ENCODE measurements around the gene MGAT5.

The MGAT5 gene

GRCh38 chr2:134229540-134229939 is 24.3 kb upstream of the MGAT5 start:
- peaks cover 17% of the 10 kb centered on the region for H3K4me1 ChIP-seq (ENCODE audit: insufficient read depth, poor library complexity, severe bottlenecking)
- H3K4me3 ChIP-seq (ENCODE audit: severe bottlenecking): no peak overlapping the region
- DNase-seq (ENCODE audit: low spot score) (no peak), ATAC-seq (ENCODE audit: low read depth) (no peak)
- TF ChIP-seq, protein P1, sequence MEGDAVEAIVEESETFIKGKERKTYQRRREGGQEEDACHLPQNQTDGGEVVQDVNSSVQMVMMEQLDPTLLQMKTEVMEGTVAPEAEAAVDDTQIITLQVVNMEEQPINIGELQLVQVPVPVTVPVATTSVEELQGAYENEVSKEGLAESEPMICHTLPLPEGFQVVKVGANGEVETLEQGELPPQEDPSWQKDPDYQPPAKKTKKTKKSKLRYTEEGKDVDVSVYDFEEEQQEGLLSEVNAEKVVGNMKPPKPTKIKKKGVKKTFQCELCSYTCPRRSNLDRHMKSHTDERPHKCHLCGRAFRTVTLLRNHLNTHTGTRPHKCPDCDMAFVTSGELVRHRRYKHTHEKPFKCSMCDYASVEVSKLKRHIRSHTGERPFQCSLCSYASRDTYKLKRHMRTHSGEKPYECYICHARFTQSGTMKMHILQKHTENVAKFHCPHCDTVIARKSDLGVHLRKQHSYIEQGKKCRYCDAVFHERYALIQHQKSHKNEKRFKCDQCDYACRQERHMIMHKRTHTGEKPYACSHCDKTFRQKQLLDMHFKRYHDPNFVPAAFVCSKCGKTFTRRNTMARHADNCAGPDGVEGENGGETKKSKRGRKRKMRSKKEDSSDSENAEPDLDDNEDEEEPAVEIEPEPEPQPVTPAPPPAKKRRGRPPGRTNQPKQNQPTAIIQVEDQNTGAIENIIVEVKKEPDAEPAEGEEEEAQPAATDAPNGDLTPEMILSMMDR (IDR thresholded peaks at IDR 0.05; ENCODE audit: poor library complexity, severe bottlenecking): no peak
- no peak overlapping the region for H3K27ac ChIP-seq (ENCODE audit: poor library complexity, severe bottlenecking)
- no peaks in the 10 kb centered on the region for H3K36me3 ChIP-seq (ENCODE audit: low read depth)
- H3K9me3 ChIP-seq (ENCODE audit: severe bottlenecking): no peaks in the 10 kb centered on the region
- no peaks in the 10 kb centered on the region for H3K27me3 ChIP-seq (ENCODE audit: insufficient read depth, poor library complexity, severe bottlenecking)

- TF ChIP-seq, protein P1 (IDR thresholded peaks at IDR 0.05; ENCODE audit: poor library complexity, severe bottlenecking): no peak
- Histone ChIP-seq H3K4me3 (ENCODE audit: severe bottlenecking) (no peak overlapping the region), H3K4me1 (ENCODE audit: insufficient read depth, poor library complexity, severe bottlenecking) (peaks cover 17% of the 10 kb centered on the region), H3K36me3 (ENCODE audit: low read depth) (no peaks in the 10 kb centered on the region), H3K9me3 (ENCODE audit: severe bottlenecking) (no peaks in the 10 kb centered on the region), H3K27me3 (ENCODE audit: insufficient read depth, poor library complexity, severe bottlenecking) (no peaks in the 10 kb centered on the region), H3K27ac (ENCODE audit: poor library complexity, severe bottlenecking) (no peak overlapping the region)
- DNase-seq (ENCODE audit: low spot score) (no peak), ATAC-seq (ENCODE audit: low read depth) (no peak)
Observed at GRCh38 chr2:134230885-134231284, 23.0 kb upstream of the MGAT5 start.

DNA sequence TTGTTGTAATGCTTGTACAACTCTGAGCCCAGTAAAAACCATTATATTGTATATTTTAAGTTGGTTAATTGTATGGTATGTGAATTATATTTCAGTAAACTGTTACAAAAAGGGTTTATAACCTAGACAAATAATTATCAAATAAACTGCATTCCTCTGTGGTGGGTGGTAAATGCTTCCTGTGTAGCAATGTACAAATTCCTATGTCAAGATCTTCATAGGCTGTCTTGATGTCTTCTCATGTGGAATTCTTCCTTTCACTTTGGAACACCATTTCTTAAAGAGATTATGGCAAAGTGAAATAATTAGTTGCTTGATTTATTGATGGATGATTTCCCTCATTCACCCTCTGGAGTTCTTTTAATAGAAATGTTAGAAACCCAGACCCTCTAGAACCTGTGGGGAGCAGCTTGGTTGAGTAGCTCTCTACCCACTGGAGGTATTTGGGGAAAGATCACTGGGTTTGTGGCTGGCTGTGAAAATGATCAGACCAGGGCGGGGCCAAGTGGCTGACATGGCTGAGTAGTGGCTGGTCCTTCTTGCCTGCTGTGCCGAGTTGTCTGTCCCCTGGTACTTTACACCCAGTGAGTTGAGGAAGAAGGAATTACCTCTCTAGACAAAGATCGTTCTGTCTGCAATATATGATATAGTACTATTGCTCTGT is 22.4 kb upstream of the MGAT5 start:
- TF ChIP-seq, protein P1 (IDR thresholded peaks at IDR 0.05; ENCODE audit: poor library complexity, severe bottlenecking): no peak
- Histone ChIP-seq H3K4me1 (ENCODE audit: insufficient read depth, poor library complexity, severe bottlenecking) (peaks cover 17% of the 10 kb centered on the region), H3K4me3 (ENCODE audit: severe bottlenecking) (no peak overlapping the region)

GRCh38 chr2:134231965-134232340 is 21.9 kb upstream of the MGAT5 start:
- no peak overlapping the region for H3K4me3 ChIP-seq (ENCODE audit: severe bottlenecking)
- no peaks in the 10 kb centered on the region for H3K27me3 ChIP-seq (ENCODE audit: insufficient read depth, poor library complexity, severe bottlenecking)
- peak overlapping the region; percentile 60 for H3K27ac ChIP-seq (ENCODE audit: poor library complexity, severe bottlenecking)
- DNase-seq (ENCODE audit: low spot score) (no peak), ATAC-seq (ENCODE audit: low read depth) (peak; percentile 53)
- TF ChIP-seq, protein P1 (IDR thresholded peaks at IDR 0.05; ENCODE audit: poor library complexity, severe bottlenecking): no peak
- peaks cover 17% of the 10 kb centered on the region for H3K4me1 ChIP-seq (ENCODE audit: insufficient read depth, poor library complexity, severe bottlenecking)
- no peaks in the 10 kb centered on the region for H3K36me3 ChIP-seq (ENCODE audit: low read depth)
- H3K9me3 ChIP-seq (ENCODE audit: severe bottlenecking): no peaks in the 10 kb centered on the region

More for the DNA sequence above, 22.4 kb upstream of the MGAT5 start:
- DNase-seq (ENCODE audit: low spot score) (no peak), ATAC-seq (ENCODE audit: low read depth) (no peak)
- H3K27ac ChIP-seq (ENCODE audit: poor library complexity, severe bottlenecking): peak overlapping the region; percentile 60
- no peaks in the 10 kb centered on the region for H3K27me3 ChIP-seq (ENCODE audit: insufficient read depth, poor library complexity, severe bottlenecking)
- no peaks in the 10 kb centered on the region for H3K9me3 ChIP-seq (ENCODE audit: severe bottlenecking)
- H3K36me3 ChIP-seq (ENCODE audit: low read depth): no peaks in the 10 kb centered on the region

DNA sequence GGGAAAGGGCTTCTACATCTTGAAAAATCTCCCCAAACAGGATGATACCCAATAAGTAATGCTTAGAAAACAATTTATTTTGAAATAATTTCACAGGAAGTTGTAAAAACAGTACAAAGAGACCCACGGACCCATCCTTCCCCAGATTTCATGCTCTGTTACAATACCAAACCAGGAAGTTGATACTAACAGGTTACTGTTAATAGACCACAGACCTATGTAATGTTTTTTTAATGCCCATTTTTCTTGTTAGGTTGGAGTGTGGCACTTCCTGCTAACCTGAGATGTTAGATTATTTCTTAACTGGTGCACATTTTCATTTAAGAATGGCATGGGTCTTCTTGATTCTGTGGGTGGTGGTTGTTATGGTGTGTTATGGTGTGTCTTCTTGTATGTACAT is 21.4 kb upstream of the MGAT5 start:
- peaks cover 17% of the 10 kb centered on the region for H3K4me1 ChIP-seq (ENCODE audit: insufficient read depth, poor library complexity, severe bottlenecking)
- TF ChIP-seq, protein P1 (IDR thresholded peaks at IDR 0.05; ENCODE audit: poor library complexity, severe bottlenecking): no peak
- peak; percentile 26; the same call in 2 of the 3 replicates for ATAC-seq (ENCODE audit: low read depth)
- no peak overlapping the region for H3K4me3 ChIP-seq (ENCODE audit: severe bottlenecking)
- no peaks in the 10 kb centered on the region for H3K27me3 ChIP-seq (ENCODE audit: insufficient read depth, poor library complexity, severe bottlenecking)
- peak overlapping the region; percentile 60 for H3K27ac ChIP-seq (ENCODE audit: poor library complexity, severe bottlenecking)
- H3K36me3 ChIP-seq (ENCODE audit: low read depth): no peaks in the 10 kb centered on the region
- no peak for DNase-seq (ENCODE audit: low spot score)
- H3K9me3 ChIP-seq (ENCODE audit: severe bottlenecking): no peaks in the 10 kb centered on the region
